H1 (cell line): ENCODE measurements around the gene RFX3. TPM values are rescaled to one million over a fixed set of nuclear protein-coding genes. Genes with fewer than 3 reads are reported as not detected.

Source experiments
- CTCF ChIA-PET: fragments of 300-600 bp; sonication (Branson Sonifier 250); formaldehyde crosslinking; loops from one replicate; lab custom pipeline; 2021; ENCODE audit not compliant: partially characterized antibody; lab: Charles Lee
- POLR2A ChIA-PET: fragments of 300-600 bp; sonication (Branson Sonifier 250); formaldehyde crosslinking; loops from one replicate; lab custom pipeline; 2021; ENCODE audit warnings: inconsistent platforms; ENCODE audit not compliant: partially characterized antibody; lab: Charles Lee
- DNase-seq, 2 experiments: peaks; one replicate each; pipeline versions ENCODE4 v3.0.0 to v3.0.0-alpha.2; 2010 to 2022; ENCODE audit warnings: low spot score in 2 of 2, low read depth in 1 of 2, mixed read lengths in 1 of 2
- FAIRE-seq: peaks from 2 replicates; lab custom pipeline; 2011; peaks lifted over from hg19 to GRCh38; lab: Jason Lieb, UNC
- H2AFZ ChIP-seq: 2 replicates; pipeline ENCODE4 v1.8.1; 2012; ENCODE audit warnings: low read length, inconsistent platforms
- H2AK5ac ChIP-seq: 2 replicates; pipeline ENCODE4 v1.6.1; 2013; ENCODE audit warnings: low read depth, low read length
- H2BK120ac ChIP-seq: replicated peaks from 2 replicates; pipeline ENCODE3; 2013; ENCODE audit warnings: low read depth, low read length, inconsistent platforms
- H2BK12ac ChIP-seq: 2 replicates; pipeline ENCODE4 v1.6.1; 2013; ENCODE audit warnings: low read depth, low read length
- H2BK15ac ChIP-seq: 2 replicates; pipeline ENCODE4 v1.6.1; 2013; ENCODE audit warnings: low read length
- H2BK20ac ChIP-seq: 2 replicates; pipeline ENCODE4 v1.6.1; 2013; ENCODE audit warnings: low read length
- H2BK5ac ChIP-seq: 2 replicates; pipeline ENCODE4 v1.6.1; 2013; ENCODE audit warnings: low read depth, low read length
- H3K14ac ChIP-seq: 2 replicates; pipeline ENCODE4 v1.6.1; 2013; ENCODE audit warnings: inconsistent platforms; ENCODE audit not compliant: insufficient read length
- H3K18ac ChIP-seq: 2 replicates; pipeline ENCODE4 v1.6.1; 2013; ENCODE audit warnings: low read length; ENCODE audit errors: extremely low read depth
- H3K23ac ChIP-seq: 2 replicates; pipeline ENCODE4 v1.6.1; 2013; ENCODE audit warnings: inconsistent platforms; ENCODE audit not compliant: insufficient read length
- H3K23me2 ChIP-seq: 2 replicates; pipeline ENCODE4 v1.6.1; 2013; ENCODE audit warnings: low read depth, low read length
- H3K27ac ChIP-seq: 2 replicates; pipeline ENCODE4 v1.6.1; 2011; ENCODE audit warnings: low read depth, low read length, inconsistent platforms
- H3K27me3 ChIP-seq, 4 experiments: replicated peaks in 1 of 4; 1 replicate in 1 of 4; 2 replicates in 3 of 4; pipeline versions ENCODE4 v1.6.1 to v1.8.1; 2011 to 2013; ENCODE audit warnings: low read length in 3 of 4, mild to moderate bottlenecking in 3 of 4, inconsistent platforms in 2 of 4, mixed read lengths in 2 of 4, moderate library complexity in 1 of 4; ENCODE audit not compliant: control insufficient read depth in 3 of 4, insufficient read depth in 3 of 4; ENCODE audit errors: extremely low read depth in 1 of 4
- H3K36me3 ChIP-seq, 4 experiments: 2 replicates each; pipeline versions ENCODE4 v1.6.1 to v1.8.1; 2011 to 2013; ENCODE audit warnings: mild to moderate bottlenecking in 4 of 4, low read length in 3 of 4, moderate library complexity in 2 of 4, control low read depth in 1 of 4, inconsistent platforms in 1 of 4; ENCODE audit not compliant: insufficient read depth in 4 of 4, control insufficient read depth in 2 of 4
- H3K4ac ChIP-seq: replicated peaks from 2 replicates; pipeline ENCODE3; 2013; ENCODE audit warnings: low read length, low read depth, mixed read lengths, inconsistent platforms; ENCODE audit not compliant: insufficient read length
- H3K4me1 ChIP-seq, 4 experiments: replicated peaks in 1 of 4; 1 replicate in 1 of 4; 2 replicates in 3 of 4; pipeline versions ENCODE4 v1.6.1 to v1.8.1; 2011 to 2013; ENCODE audit warnings: low read length in 3 of 4, inconsistent platforms in 2 of 4, mixed read lengths in 1 of 4; ENCODE audit not compliant: insufficient read depth in 4 of 4, control insufficient read depth in 3 of 4
- H3K4me2 ChIP-seq, 2 experiments: 2 replicates each; pipeline versions ENCODE4 v1.6.1 to v1.8.1; 2011 to 2013; ENCODE audit warnings: low read depth in 2 of 2, low read length in 2 of 2, control low read depth in 1 of 2, inconsistent platforms in 1 of 2, mild to moderate bottlenecking in 1 of 2; ENCODE audit not compliant: insufficient read depth in 1 of 2
- H3K4me3 ChIP-seq, 4 experiments: fragments of 200-600, 300-600 bp in 1 of 4; sonication (generic), shearing (Covaris generic), sonication (Bioruptor Twin) in 1 of 4; 2 replicates each; pipeline versions ENCODE4 v1.5.1 to v1.8.1; 2011 to 2016; ENCODE audit warnings: low read length in 4 of 4, low read depth in 3 of 4, control low read depth in 2 of 4, inconsistent platforms in 2 of 4, mild to moderate bottlenecking in 2 of 4, mixed read lengths in 1 of 4, moderate library complexity in 1 of 4; ENCODE audit not compliant: insufficient read depth in 2 of 4; ENCODE audit errors: extremely low read depth in 1 of 4
- H3K56ac ChIP-seq: replicated peaks from 2 replicates; pipeline ENCODE3; 2013; ENCODE audit warnings: low read depth, mild to moderate bottlenecking, mixed read lengths, low read length, inconsistent platforms; ENCODE audit not compliant: insufficient read length
- H3K79me1 ChIP-seq: 2 replicates; pipeline ENCODE4 v1.6.1; 2013; ENCODE audit warnings: low read depth, low read length, control low read depth
- H3K79me2 ChIP-seq, 2 experiments: 2 replicates each; pipeline versions ENCODE4 v1.6.1 to v1.8.1; 2012 to 2013; ENCODE audit warnings: low read length in 2 of 2, mild to moderate bottlenecking in 2 of 2, inconsistent platforms in 1 of 2; ENCODE audit not compliant: insufficient read depth in 2 of 2, control insufficient read depth in 1 of 2
- H3K9ac ChIP-seq, 4 experiments: replicated peaks in 1 of 4; 1 replicate in 1 of 4; 2 replicates in 3 of 4; pipeline versions ENCODE4 v1.6.1 to v1.8.1; 2011 to 2013; ENCODE audit warnings: low read depth in 3 of 4, low read length in 3 of 4, control low read depth in 2 of 4, mild to moderate bottlenecking in 2 of 4, moderate library complexity in 2 of 4, inconsistent platforms in 1 of 4; ENCODE audit errors: extremely low read depth in 1 of 4
- H3K9me3 ChIP-seq, 2 experiments: 2 replicates each; pipeline versions ENCODE4 v1.6.1 to v1.8.1; 2012 to 2013; ENCODE audit warnings: mild to moderate bottlenecking in 2 of 2, moderate library complexity in 2 of 2, control low read depth in 1 of 2, inconsistent platforms in 1 of 2, low read depth in 1 of 2, low read length in 1 of 2, mixed read lengths in 1 of 2; ENCODE audit not compliant: insufficient read depth in 2 of 2
- H4K20me1 ChIP-seq, 2 experiments: replicated peaks in 1 of 2; 2 replicates each; pipeline versions ENCODE3 to v1.8.1; 2011 to 2013; ENCODE audit warnings: inconsistent platforms in 2 of 2, low read length in 2 of 2, mild to moderate bottlenecking in 1 of 2; ENCODE audit not compliant: insufficient read depth in 2 of 2, control insufficient read depth in 1 of 2
- H4K5ac ChIP-seq: 2 replicates; pipeline ENCODE4 v1.6.1; 2013; ENCODE audit warnings: low read length, low read depth, mixed read lengths, inconsistent platforms; ENCODE audit not compliant: insufficient read length
- H4K8ac ChIP-seq: 2 replicates; pipeline ENCODE4 v1.8.0; 2013; ENCODE audit warnings: mild to moderate bottlenecking, moderate library complexity, low read length, inconsistent platforms; ENCODE audit not compliant: insufficient read depth; ENCODE audit errors: extremely low read depth
- H4K91ac ChIP-seq: replicated peaks from 2 replicates; pipeline ENCODE3; 2013; ENCODE audit warnings: low read length, mixed read lengths, inconsistent platforms; ENCODE audit not compliant: insufficient read length
- CBX5 ChIP-seq: fragments of 300-800, 300-1000 bp; sonication (generic); IDR thresholded peaks from 2 replicates; pipeline ENCODE4 v1.7.1; 2016; ENCODE audit warnings: antibody characterized with exemption, low read length, low read depth
- JUND ChIP-seq: IDR thresholded peaks from 2 replicates; pipeline ENCODE4 v1.6.1; 2011; ENCODE audit warnings: mild to moderate bottlenecking, improper control_type of control experiment, low read length
- MAX ChIP-seq: IDR thresholded peaks from 2 replicates; pipeline ENCODE4 v1.6.1; 2012; ENCODE audit warnings: inconsistent platforms
- ZNF274 ChIP-seq: IDR thresholded peaks from 2 replicates; pipeline ENCODE4 v1.7.0; 2012; ENCODE audit warnings: low read length, borderline replicate concordance; ENCODE audit errors: extremely low read depth
- WGBS, 2 experiments: shearing (Covaris generic) in 1 of 2; methylation state at CpG; one replicate each; pipeline versions ENCODE4 v1.1.6 to v1.1.7; 2013 to 2015; ENCODE audit warnings: low lambda C conversion rate in 2 of 2, mixed read lengths in 2 of 2, inconsistent platforms in 1 of 2, low coverage in 1 of 2, missing lambda C conversion rate in 1 of 2; ENCODE audit not compliant: insufficient replicate concordance in 2 of 2, insufficient coverage in 1 of 2, insufficient read length in 1 of 2; ENCODE audit errors: extremely low coverage in 1 of 2, missing lambda C conversion rate in 1 of 2; 5-methylcytosine and 5-hydroxymethylcytosine counted together
- polyA plus RNA-seq, 7 experiments: library from polyadenylated mRNA; depleted of rRNA in 3 of 7; stranded (reverse) in 5 of 7; unstranded in 2 of 7; fragments of >200 nt in 5 of 7; fragments of 200-250 nt in 2 of 7; gene quantifications; 1 replicate in 5 of 7; 2 replicates in 1 of 7; 4 replicates in 1 of 7; pipeline versions ENCODE4 v1.2.1 to v1.2.3, GENCODE V29; 2011 to 2013; ENCODE audit warnings: missing spikeins in 2 of 7, mixed read lengths in 2 of 7
- total RNA-seq: library from RNA; stranded (reverse); fragmentation: NEBNext Ultra II Directional; extraction: Animal tissue kit (Norgen Biotek cat#: 25700); gene quantifications from 2 replicates; pipeline ENCODE4 v1.2.1, GENCODE V29; 2021

The RFX3 gene
- total and polyA plus RNA-seq, 2 of the 8 experiments (the other 6 are each of a cell fraction or from before 2014, with no cell fraction given): 4.9 to 22.6 TPM

- peak overlapping the region; percentile 86 for H3K4ac ChIP-seq
- no peak overlapping the region for H3K23ac ChIP-seq
- H4K8ac ChIP-seq: peak overlapping the region; percentile 100; the same call in 1 of the 2 replicates
- H3K4me2 ChIP-seq: peak overlapping the region; percentile 85 to 94
- H4K91ac ChIP-seq: peak overlapping the region; percentile 95
- peak overlapping the region; percentile 98 for H2BK12ac ChIP-seq
- H4K5ac ChIP-seq: peak overlapping the region; percentile 93
- peak overlapping the region; percentile 95 for H3K56ac ChIP-seq
- H2BK15ac ChIP-seq: peak overlapping the region; percentile 77; the same call in 1 of the 2 replicates
- H3K27ac ChIP-seq: peak overlapping the region; percentile 100
- no peaks in the 10 kb centered on the region for H3K27me3 ChIP-seq
- CTCF ChIA-PET: interaction anchor here (0.8 to 1.0 kb wide), 2 partner anchors 205 to 812 kb away, joined by 3 read pairs; no protein-coding TSS in a partner anchor
- FAIRE-seq: no peak
- TF ChIP-seq MAX (no peak), JUND (no peak), ZNF274 (no peak), CBX5 (no peak)
- H3K79me2 ChIP-seq: peaks cover 0 to 72% of the 10 kb centered on the region in 2 experiments; a peak in 3 of 4 replicates
- peaks cover 0 to 2% of the 10 kb centered on the region in 2 experiments for H4K20me1 ChIP-seq
- WGBS, 2 experiments: 27% methylated on average over 19 of the region's 19 CpGs; no CpG with 5 or more reads in 1 of the 2 experiments
- peak overlapping the region; percentile 92 to 100 (median 98) for H3K9ac ChIP-seq
- H2BK20ac ChIP-seq: 0 out of 2 replicates have a peak overlapping the region, but pooled peaks have one; percentile 69
- POLR2A ChIA-PET: interaction anchor here (0.5 to 3.9 kb wide), 30 partner anchors 8 to 325 kb away, joined by 3 to 32 read pairs (median 3); no protein-coding TSS in a partner anchor
- H3K9me3 ChIP-seq: no peaks in the 10 kb centered on the region
- H3K23me2 ChIP-seq: peaks cover 14% of the 10 kb centered on the region
- peak overlapping the region; percentile 25 for H3K14ac ChIP-seq
- H3K18ac ChIP-seq: peak overlapping the region; percentile 95
- H3K4me3 ChIP-seq: peak overlapping the region; percentile 78 to 97 (median 92)
- peak overlapping the region; percentile 30 for H2BK120ac ChIP-seq
- peak in 1 of 2 experiments; percentile 52 for DNase-seq
- peaks cover 0 to 4% (median 2%) of the 10 kb centered on the region in 4 experiments; a peak in 2 of 8 replicates for H3K36me3 ChIP-seq
- peaks cover 0 to 5% (median 3%) of the 10 kb centered on the region in 4 experiments; a peak in 3 of 7 replicates for H3K4me1 ChIP-seq
- H2BK5ac ChIP-seq: peak overlapping the region; percentile 100
- peak overlapping the region; percentile 22; the same call in 1 of the 2 replicates for H2AFZ ChIP-seq
- H2AK5ac ChIP-seq: peak overlapping the region; percentile 88; the same call in 1 of the 2 replicates
- peaks cover 2% of the 10 kb centered on the region; the same call in 1 of the 2 replicates for H3K79me1 ChIP-seq
These were observed 1.5 kb upstream of the RFX3 start for GRCh38 chr9:3526997-3527940.
